G401.6 (cell line): ENCODE measurements around the gene KRTCAP2.
A peak's percentile ranks its signal among the peaks of the same experiment; 100 is the strongest.
"Not testable (repeated sequence)": the region's sequence is repeated elsewhere in the genome, so short reads cannot be mapped to it uniquely, and the experiment has no call there.

ENCODE experiments used
- FAIRE-seq: peaks from 2 replicates; lab custom pipeline; 2012; peaks lifted over from hg19 to GRCh38; lab: Jason Lieb, UNC

The KRTCAP2 gene

DNA sequence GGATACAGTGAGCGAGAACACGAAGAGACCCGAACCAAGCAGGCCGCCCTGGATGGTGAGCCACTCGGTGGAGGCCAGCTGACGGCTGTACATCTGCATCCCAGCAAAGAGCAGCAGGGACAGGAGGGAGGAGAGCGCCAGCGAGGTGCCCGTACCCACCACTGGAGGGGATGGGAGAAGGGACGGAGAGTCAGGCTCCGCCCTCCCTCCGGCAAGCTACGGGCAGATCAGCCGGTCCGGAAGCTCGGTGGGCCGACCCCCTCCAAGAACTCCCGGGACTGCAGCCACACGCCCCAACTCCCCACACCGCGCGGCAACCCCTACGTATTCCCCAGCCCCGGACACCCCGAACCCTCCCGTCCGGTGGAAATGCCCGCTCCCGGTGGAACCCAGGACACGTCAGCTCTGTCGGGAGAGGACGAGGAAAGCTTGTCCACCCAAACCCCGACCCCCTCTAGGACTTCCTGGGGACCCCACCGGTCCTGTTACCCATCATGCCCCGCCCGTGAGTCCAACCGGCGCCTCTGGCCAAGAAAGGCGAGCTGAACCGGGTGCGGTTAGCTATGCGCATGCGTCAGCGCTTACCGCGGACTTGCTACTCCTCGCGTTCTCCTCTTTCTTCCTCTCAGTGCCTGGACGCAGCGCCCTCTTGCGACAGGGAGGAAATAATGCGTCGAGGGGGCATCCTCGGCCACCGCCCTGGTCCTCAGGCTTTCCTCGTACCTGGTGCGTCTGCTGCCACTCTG lies at the start of gene KRTCAP2:
Gene KRTCAP2, minus strand, starts transcription at position 573 of the 746 bp plus-strand sequence. Its CDS starts 80 bp downstream, at position 493.
- peak; percentile 90 for FAIRE-seq

DNA sequence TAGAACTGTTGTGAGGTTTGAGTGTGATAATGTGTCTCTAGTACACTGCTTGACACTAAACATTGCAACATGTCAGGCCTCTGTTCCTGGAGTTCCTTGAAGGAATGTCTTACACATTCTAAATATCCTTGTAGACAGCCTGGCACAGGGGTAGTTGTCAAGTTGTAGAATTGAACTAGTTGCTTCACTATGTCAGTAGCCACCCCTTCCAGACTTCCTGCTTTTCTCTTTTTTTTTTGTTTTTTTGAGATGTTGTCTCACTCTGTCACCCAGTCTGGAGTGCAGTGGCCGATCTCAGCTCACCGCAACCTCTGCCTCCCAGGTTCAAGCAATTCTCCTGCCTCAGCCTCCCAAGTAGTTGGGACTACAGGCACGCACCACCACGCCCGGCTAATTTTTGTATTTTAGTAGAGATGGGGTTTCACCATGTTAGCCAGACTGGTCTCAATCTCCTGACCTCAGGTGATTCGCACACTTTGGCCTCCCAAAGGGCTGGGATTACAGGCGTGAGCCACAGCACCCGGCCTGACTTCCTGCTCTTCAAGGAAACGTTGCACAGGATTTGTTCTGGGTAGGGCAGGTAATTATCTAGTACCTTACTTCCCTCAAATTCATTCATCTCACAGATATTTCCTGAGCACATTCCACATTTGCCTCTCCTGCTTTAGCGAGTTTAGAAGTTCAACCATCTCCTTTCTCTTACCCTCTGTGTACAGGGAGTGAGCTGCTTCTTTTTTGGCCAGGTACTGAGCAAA lies 47.3 kb upstream of the KRTCAP2 start:
- FAIRE-seq, result not testable (repeated sequence)

DNA sequence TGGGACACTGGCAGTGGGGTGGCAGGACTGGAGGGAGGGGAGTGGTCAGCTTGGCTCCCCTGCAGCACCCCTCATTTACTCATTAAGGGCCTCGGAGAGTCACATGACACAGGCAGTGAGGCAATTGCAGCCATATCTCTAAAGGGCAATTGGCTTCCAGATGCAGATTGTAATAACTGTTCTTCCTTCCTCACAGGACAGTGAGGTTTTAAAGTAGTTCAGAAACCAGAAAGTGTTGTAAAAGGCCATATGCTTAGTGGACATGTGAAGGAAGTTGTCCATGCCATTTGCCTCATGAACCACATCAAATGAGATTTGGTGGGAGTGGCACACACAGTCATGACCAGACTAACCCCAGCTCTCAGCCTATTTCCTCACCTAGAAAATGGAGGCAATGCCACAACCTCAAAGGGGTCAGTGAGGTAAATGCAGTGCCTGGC lies 46.5 kb upstream of the KRTCAP2 start:
- no peak for FAIRE-seq

DNA sequence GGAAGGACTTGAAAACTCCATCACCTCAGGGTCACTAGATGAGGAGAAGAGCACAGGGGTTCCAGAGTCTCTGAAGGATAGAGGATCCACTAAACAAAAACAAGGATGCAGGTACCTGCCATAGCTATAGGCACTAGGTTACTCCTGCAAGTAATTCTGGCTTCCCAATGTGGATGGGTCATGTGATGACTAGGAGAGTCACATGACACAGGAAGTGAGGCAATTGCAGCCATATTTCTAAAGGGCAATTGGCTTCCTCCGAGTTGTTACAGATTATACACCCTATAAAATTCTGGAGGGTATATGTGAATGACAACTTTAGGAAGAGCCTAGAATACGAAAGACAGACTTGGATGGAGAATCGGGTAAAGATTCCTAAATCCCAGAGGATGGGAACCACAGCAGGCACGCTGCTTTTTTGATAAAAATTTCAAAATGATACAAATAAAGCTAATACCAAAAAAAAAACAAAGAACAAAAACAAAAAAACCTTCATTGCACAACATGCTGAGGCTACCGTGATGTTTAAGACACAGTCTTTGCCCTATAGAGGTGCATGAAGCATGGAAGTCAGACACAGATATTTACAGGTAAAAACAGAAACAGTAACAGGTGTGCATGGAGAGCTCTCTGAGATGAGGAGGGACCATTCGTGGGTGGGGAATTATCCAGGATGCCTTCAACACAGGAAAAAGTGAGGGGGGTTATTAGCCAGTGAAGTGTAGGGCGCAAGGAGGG lies 45.9 kb upstream of the KRTCAP2 start:
- FAIRE-seq, result peak; percentile 28

DNA sequence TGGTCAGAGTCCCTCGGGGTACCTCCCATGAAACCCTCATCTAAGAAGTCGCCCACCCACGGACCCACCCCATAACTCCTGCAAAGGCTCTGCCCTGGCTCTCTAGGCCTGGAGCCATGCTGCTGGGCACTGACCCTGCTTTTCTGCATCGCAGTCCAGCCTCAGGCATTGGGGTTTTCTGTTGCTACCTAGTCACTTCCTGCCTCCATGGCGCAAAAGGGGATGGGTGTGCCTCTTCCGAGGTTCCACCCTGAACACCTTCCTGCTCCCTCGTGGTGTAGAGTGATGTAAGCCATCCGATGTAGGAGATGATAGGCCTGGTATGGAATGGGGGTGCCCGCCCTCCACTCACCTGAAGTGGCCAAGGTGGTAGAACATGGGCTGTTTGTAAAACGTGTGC lies 41.6 kb upstream of the KRTCAP2 start:
- FAIRE-seq, result not testable (repeated sequence)

DNA sequence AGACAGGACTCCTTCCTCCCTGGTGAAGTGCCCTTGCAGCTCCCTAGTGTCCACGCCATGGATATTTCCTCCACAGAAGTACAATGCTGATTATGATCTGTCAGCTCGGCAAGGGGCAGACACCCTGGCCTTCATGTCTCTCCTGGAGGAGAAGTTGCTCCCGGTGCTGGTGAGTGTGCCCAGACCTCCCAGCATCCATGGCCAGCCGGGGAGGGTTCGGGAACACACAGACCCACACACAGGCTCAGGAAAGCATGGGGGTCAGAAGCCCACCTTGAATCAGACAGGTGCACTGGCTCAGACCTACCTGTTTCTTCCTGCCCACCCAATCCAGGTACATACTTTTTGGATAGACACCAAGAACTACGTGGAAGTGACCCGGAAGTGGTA lies 38.9 kb upstream of the KRTCAP2 start:
- FAIRE-seq, result not testable (repeated sequence)

DNA sequence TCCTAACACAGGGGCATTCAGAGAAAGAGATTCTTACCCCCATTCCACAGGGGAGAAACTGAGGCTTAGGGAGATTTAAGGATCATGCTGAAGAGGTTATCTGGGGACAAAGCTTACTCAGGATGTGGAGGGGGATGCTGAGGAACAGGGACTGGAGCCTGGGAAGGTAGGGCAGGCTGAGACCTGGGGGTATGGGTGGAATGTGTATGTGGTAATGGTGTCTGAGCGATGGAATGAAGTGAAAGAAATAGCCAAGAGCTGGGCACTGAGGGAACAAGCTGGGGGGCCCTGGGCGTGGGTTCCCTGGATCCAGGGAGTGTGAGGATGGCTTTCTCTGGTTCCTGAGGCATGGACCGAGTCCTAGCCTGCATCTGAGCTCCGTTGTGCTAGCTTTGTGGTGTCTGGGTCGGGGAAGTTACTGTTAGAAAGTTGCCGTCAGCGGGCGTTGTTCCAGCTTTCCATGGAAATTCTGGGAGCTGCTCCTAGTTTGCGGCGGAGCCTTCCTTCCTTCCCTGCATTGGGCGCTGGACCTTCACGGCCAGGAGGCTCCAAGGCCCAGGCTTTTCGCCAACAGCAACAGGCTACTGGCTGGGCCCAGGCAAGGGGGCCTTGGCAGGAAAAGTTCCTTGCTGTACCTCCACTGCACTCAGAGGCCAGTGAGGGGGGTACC lies 38.4 kb upstream of the KRTCAP2 start:
- not testable (repeated sequence) for FAIRE-seq

DNA sequence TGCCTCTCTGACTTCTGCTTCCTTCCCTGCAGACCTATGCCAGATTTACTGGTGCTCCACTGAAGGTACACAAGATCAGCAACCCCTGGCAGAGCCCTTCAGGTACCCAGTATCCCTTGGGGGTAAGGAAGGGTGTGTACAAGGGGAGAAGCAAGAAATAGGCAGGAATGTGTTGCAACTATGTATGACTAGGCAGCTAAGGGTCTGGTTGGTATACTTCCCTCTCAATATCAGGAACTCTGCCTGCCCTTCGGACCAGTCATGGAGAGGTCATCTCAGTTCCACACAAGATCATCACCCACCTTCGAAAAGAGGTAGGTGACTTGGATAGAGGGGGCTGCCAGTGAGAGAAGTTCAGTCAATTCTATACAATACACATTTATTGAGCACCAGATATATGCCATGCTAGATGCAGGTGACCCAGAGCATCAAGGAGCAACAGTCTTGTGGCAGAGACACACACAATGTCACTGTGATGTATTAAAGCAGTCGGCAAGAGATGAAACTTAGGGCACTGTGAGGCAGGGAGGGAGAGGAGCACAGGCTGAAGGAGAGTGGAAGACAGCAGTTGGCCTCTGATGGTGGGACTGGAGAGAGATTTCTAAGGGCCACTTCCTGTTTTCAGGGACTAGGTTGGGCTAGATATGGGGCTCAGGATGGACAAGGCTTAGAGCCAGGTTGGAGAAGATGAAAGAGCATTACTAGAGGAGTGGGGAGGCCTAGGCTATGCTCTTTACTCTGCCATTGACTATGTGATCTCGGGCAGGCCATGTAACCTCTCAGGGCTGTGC lies 37.4 kb upstream of the KRTCAP2 start:
- FAIRE-seq, result no peak

DNA sequence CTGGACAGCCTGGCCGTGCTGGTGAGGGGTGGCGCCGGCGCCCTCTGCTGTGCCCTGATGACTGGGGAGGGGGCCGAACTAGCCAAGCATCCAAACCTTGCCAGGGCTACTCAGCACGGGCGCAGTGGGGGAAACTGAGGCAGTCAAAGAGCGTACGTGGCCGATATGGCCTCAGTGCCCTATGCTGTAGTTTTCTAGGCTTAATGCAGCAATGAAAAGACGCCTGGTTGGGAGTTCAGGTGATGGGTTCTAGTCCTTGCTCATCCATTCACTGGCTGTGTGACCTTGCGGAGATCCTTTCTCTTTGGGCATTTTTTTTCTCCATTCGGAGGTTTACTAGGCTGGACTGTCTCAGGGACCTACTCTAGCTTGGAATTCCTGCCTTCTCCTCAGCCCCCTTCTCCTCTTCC lies 36.2 kb upstream of the KRTCAP2 start:
- no peak for FAIRE-seq

DNA sequence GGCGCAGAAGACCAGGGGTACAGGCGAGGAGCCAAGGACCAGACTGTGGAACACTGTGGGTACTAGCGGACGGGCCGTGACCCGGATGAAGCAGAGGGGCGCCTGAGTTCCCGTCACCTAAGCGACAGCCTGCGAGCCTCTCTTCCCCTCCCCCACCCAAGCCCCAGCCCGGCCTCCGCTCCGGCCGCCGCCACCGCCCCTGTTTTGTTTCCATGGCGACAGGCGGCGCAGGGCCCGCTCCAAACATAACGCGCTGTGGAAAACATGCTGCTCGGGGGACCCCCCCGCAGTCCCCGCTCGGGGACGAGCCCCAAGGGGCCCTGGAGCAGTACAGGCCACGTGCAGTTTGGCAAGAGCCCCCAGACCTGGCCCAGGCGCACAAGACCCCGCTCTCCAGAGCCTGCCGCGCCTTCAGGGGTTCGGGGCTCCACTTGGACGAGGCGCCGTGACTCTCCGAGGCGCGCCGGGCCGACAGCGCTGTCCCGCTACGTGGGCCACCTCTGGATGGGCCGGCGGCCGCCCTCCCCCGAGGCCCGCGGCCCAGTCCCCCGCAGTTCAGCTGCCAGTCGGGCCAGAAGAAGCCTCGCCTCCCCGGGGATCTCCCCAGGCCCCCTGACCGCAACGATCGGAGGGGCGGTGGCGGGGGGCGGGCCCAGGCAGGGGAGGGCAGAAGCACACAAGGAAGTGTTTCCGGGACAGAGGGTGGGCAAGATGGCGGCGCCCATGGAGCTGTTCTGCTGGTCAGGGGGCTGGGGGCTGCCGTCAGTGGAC lies 35.6 kb upstream of the KRTCAP2 start, which contains the start of gene MTX1:
Gene MTX1, plus strand, starts transcription at position 155 of the 771 bp plus-strand sequence. Its CDS starts 110 bp downstream, at position 265.
- peak; percentile 3 for FAIRE-seq

DNA sequence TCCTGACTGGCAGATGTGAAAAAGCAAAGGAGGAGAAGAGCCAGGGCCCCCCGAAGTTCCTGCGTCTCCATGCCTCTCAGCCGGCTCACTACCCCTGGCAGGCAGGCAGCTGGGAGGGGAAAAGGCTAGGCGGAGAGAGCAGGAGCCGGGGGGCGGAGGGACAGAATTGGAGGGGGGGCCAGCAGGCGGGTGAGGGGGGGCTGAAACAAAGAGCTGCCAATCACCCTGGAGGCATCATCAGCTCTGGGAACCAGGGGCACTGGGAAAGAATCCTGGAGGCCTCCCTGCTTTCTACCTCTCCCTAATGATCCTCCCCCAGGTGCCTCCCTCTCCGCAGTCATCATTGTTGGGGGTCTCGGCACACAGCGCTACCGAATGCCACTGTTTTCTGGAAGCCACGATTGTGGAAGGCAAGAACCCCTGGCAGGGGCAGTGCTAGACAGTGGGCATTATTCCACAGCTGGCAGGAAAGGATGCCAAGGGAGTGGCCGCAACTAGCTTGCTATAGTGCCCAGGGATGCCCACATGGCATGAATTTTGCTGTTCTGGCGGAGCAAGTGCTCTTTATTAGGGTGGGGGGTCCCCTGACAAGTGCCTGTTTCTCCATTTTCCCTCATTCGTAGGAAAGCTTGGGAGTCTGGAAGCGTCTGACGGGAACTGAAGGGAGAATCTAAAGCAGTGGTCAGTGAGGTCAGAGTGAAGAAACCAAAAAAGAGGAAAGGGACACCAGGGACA lies 34.9 kb upstream of the KRTCAP2 start, which contains the start of gene THBS3:
Gene THBS3, minus strand, starts transcription at position 92 of the 735 bp plus-strand sequence. Its CDS starts 21 bp downstream, at position 71.
- peak; percentile 27 for FAIRE-seq

DNA sequence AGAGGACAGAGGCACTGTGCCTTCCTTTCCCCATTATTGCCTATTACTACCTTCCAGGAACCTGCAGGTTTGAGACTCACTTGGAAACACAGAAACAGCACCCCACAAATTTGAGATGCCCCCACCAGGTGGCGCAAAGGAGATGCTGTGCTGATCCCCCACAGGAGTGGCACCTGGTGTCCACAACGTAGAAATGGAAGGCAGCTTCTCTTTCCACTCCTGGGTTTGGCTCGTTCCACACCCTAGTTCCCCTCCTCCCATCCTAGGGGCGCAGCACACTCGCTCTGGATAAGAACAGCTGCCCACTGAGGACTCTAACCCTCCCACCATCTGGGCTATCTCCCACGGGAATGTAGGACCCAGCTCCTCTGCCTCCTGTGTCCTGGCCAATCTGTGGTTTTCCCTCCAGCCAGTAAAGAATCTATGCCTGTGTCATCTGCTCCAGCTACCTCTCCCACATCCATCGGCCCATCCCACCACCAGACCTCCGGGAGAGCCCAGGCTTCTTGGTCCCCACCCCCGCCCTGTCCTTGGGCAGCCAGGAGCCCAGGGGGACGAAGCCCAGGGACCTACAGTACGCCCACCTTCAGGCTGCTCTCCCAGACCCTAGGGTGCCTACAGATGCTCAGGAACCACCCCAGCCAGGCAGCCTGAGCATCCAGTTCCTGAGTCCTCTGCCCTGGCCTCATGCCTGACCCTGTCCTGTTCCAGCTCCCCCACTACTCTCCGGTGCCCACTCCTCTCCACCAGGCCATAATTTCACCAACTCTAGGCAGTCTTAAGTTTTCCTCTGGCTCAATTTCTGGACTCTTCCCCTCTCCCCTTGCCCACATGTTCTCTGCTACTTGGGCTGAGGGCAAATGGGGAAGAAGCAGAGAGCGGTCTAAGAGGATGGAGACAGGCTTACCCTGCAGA lies 34.0 kb upstream of the KRTCAP2 start:
- FAIRE-seq, result peak; percentile 75

DNA sequence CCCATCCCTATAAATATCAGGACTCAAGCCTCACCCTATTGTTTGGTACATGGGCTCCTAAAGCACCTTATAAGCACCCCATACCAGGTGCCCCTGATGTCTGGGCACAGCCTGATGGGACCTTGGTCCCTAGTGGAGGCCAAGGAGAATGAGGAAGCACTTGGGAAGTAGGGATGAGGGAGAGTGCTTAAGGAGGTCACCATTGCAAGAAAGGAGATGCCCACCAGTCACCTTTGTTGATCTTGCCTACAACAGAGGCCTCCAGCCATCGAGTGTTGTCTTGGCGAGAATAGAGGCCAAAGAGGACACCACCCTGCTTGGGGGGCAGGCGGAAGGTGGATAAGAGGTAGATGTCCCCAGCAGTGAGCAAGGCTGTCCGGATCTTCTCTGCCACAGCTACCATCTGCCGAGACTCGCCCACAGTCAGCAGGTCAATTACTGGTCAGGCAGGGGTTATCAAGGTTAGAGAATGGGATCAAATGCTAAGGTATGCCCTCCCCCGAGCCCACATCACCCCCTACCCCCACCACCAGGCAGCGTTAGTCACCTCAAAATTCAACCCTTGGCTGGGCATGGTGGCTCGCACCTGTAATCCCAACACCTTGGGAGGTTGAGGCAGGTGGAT lies 33.0 kb upstream of the KRTCAP2 start:
- no peak for FAIRE-seq

DNA sequence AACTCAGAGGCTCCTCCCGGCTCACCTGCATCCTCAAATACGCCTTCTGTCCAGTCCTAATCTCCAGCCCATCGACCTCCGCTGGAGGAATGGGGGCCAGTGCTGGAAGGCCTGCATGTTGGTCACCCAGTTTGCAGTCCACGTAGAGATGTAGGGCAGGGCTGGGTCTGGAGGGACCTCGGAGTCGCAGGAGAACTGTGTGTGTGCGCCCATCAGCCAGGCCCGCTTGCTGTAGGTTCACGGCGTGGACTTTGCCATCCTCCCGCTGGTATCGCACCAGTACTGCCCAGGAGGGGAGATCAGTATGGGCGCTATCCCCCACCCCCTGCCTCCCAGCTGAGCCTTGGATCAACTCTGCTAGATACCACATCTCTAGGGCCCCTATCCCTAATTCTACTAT lies 31.9 kb upstream of the KRTCAP2 start:
- no peak for FAIRE-seq

DNA sequence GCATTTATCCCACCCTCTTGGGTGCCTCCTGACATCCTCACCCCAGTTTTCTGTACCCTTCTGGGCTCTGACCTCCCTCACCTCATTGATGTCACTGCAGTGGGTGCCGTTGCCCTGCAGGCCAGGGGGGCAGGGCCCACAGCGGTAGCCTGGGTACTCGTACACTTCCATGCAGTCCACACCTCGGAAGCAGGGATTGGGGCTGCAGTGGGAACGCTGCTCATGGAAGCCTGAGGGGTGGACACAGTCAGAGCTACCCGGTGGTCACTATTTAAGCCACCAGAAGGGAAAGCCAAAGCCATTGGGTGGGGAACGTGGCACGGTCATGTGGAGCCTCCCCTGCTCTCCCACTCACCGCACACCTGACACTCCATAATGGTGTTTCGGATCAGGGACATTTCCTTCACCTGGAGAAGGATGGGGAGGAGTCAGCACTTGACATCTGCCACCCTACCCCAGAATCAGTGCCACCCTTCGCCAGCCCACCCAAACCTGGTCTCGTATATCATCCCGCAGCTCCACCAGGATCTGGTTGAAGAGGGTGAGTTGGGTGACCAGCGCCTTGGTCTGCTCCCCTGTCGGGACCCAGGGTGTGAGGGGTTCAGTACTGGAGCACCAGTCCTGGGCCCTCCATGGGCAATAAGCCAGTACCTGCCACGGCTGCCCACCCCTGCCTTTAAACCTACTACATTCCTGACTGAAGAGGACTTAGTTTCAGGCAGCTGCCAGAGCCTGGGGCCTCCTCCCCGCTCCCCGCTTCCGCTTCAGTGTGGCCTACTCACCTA lies 29.8 kb upstream of the KRTCAP2 start:
- FAIRE-seq, result no peak

DNA sequence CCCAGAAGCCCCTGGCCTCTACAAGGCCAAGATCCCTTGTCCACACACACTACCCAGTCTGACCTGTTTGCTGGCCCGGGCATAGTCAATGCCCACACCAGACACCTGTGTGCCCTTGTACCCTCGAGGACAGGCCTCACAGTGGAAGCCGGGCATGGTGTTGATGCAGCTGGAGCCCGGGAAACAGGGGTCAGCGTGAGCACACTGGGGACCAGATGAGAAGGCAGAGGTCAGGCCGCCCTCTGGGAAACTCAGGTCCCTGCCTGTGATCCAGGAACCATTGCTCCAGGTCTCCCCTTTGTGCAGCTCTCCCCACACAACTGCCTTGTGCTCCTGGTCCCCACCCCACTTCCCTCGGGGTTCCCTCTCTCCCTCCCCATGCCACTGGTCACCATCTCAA lies 29.1 kb upstream of the KRTCAP2 start:
- no peak for FAIRE-seq

DNA sequence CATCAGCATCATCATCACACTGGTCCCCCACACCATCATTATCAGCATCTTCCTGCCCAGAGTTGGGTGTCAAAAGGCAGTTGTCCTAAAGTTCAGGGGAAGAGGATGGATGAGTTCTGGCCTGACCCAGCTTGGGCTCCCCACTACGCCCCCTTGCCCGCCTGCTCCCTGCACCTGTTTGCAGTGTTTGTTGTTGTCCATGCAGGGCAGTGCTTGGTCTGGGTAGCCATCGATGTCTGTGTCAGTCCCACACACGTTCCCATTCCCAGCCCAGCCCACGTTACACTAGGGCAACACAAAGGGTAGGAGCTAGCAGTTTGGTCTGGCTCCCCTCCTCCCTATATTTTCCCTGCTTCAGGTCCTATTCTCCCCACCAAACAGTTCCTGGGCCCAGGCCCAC lies 27.8 kb upstream of the KRTCAP2 start:
- FAIRE-seq, result no peak
